Vagina (tissue), 2 donors: ENCODE results near the gene BRI3.

Experiments used
- POLR2A ChIP-seq, 2 donors: fragments of 450-650 bp; IDR thresholded peaks; one replicate each; pipeline ENCODE4 v1.6.1; 2017; ENCODE audit warnings: antibody characterized with exemption in 2 of 2, mild to moderate bottlenecking in 2 of 2, moderate library complexity in 2 of 2
- POLR2AphosphoS5 ChIP-seq, 2 donors: sonication (generic); formaldehyde crosslinking; IDR thresholded peaks; one replicate each; pipeline ENCODE4 v1.9.0; 2017; ENCODE audit warnings: antibody characterized with exemption in 2 of 2, mild to moderate bottlenecking in 2 of 2, low read depth in 1 of 2; ENCODE audit not compliant: insufficient read depth in 1 of 2

GRCh38 chr7:98294326-98294725, 12.8 kb downstream of the BRI3 start:
- TF ChIP-seq POLR2A (IDR thresholded peaks at IDR 0.05) = no peak
- TF ChIP-seq POLR2AphosphoS5 (IDR thresholded peaks at IDR 0.05; ENCODE audit: insufficient read depth in 1 of 2, low read depth in 1 of 2) = no peak
